ENCODE results near the gene FHDC1.

The FHDC1 gene

GRCh38 chr4:152959080-152959479 lies 23.0 kb downstream of the FHDC1 start:
- no peak for DNase-seq

- DNase-seq: no peak
Measured at GRCh38 chr4:152960082-152960481, 24.0 kb downstream of the FHDC1 start.

GRCh38 chr4:152961014-152961772 lies 25.1 kb downstream of the FHDC1 start:
- no peak for DNase-seq

- no peak for DNase-seq
Measured at GRCh38 chr4:152961773-152962115, 25.6 kb downstream of the FHDC1 start.

GRCh38 chr4:152962150-152962549 lies 26.0 kb downstream of the FHDC1 start:
- no peak for DNase-seq

- DNase-seq: no peak
Measured at GRCh38 chr4:152964335-152964734, 28.2 kb downstream of the FHDC1 start.

- DNase-seq: no peak
Measured at GRCh38 chr4:152965611-152966010, 29.5 kb downstream of the FHDC1 start.

- no peak for DNase-seq
Measured at GRCh38 chr4:152967907-152968306, 31.8 kb downstream of the FHDC1 start.

- no peak for DNase-seq
Measured at GRCh38 chr4:152968806-152969394, 32.8 kb downstream of the FHDC1 start.

- no peak for DNase-seq
Measured at GRCh38 chr4:152970102-152970820, 34.1 kb downstream of the FHDC1 start.

- no peak for DNase-seq
Measured at GRCh38 chr4:152971053-152971452, 34.9 kb downstream of the FHDC1 start.

GRCh38 chr4:152972821-152973628 lies 36.9 kb downstream of the FHDC1 start:
- peak; percentile 89 for DNase-seq

- DNase-seq: no peak
Measured at GRCh38 chr4:152973629-152974467, 37.7 kb downstream of the FHDC1 start.

- no peak for DNase-seq
Measured at GRCh38 chr4:152974468-152975379, 38.6 kb downstream of the FHDC1 start.

GRCh38 chr4:152975380-152976211 lies 39.5 kb downstream of the FHDC1 start:
- no peak for DNase-seq

- DNase-seq: no peak
Measured at GRCh38 chr4:152976212-152976761, 40.2 kb downstream of the FHDC1 start.

- DNase-seq: no peak
Measured at GRCh38 chr4:152979731-152980330, 43.7 kb downstream of the FHDC1 start.

GRCh38 chr4:152981278-152981677 lies 45.2 kb downstream of the FHDC1 start:
- DNase-seq: no peak

GRCh38 chr4:152981842-152982241 lies 45.7 kb downstream of the FHDC1 start:
- no peak for DNase-seq

Measured in left hindlimb (tissue), 1 donor.